HCT116 (cell line): ENCODE measurements around the gene LHPP. TPM values are rescaled to one million over a fixed set of nuclear protein-coding genes. Genes with fewer than 3 reads are reported as not detected.

Experiments used
- ATAC-seq: fragments of 200-7000 bp; cut with Tn5 transposase; 2 replicates; pipeline ENCODE4 v1.9.1; 2020; ENCODE audit warnings: mild to moderate bottlenecking, moderate library complexity
- BruUV-seq: library from RNA; stranded (reverse); fragments of 400-500 nt; replicated peaks from 2 replicates; lab custom pipeline; 2021; lab: Mats Ljungman, UMichigan
- CTCF ChIA-PET: fragments of 300-600 bp; sonication (Branson Sonifier 250); formaldehyde crosslinking; loops from one replicate; lab custom pipeline; 2021; ENCODE audit warnings: antibody characterized with exemption; lab: Charles Lee
- POLR2A ChIA-PET: fragments of 300-600, 350-600 bp; sonication (Branson Sonifier 250); formaldehyde crosslinking; loops from one replicate; lab custom pipeline; 2021; ENCODE audit warnings: antibody characterized with exemption; lab: Charles Lee
- RAD21 ChIA-PET, 2 experiments: fragments of 300-600 bp; sonication (Branson Sonifier 250); formaldehyde crosslinking; loops; one replicate each; lab custom pipeline; 2023; ENCODE audit warnings: low total read pairs in 2 of 2; ENCODE audit not compliant: uncharacterized antibody in 2 of 2, unreplicated experiment in 2 of 2, low non-redundant PET in 1 of 2; lab: Charles Lee
- DNase-seq: peaks from one replicate; pipeline ENCODE4 v3.0.0-alpha.2; 2010; ENCODE audit warnings: low read depth, low spot score
- H2AFZ ChIP-seq: fragments of 200-600 bp; shearing (Covaris generic), sonication (generic); 2 replicates; pipeline ENCODE4 v1.6.1; 2017; ENCODE audit warnings: low read depth, mixed run types, mixed read lengths, antibody characterized with exemption, low read length; ENCODE audit not compliant: poor library complexity, severe bottlenecking
- H3K27ac ChIP-seq: 2 replicates; pipeline ENCODE4 v1.5.1; 2012; ENCODE audit warnings: low read depth, low read length
- H3K27me3 ChIP-seq: fragments of 200-600 bp; sonication (generic); 2 replicates; pipeline ENCODE4 v1.6.1; 2016; ENCODE audit warnings: mixed run types, low read length, mixed read lengths; ENCODE audit not compliant: insufficient read depth
- H3K36me3 ChIP-seq, 2 experiments: fragments of 200-500 bp in 1 of 2; fragments of 200-600 bp in 1 of 2; sonication (Bioruptor generic) in 1 of 2; sonication (generic) in 1 of 2; 2 replicates each; pipeline versions ENCODE4 v1.5.1 to v1.6.1; 2014 to 2016; ENCODE audit warnings: low read length in 2 of 2, inconsistent platforms in 1 of 2, mixed read lengths in 1 of 2, mixed run types in 1 of 2; ENCODE audit not compliant: insufficient read depth in 2 of 2, control insufficient read depth in 1 of 2
- H3K4me1 ChIP-seq, 2 experiments: fragments of 200-600 bp in 1 of 2; sonication (generic) in 1 of 2; 2 replicates each; pipeline versions ENCODE4 v1.5.1 to v1.6.1; 2012 to 2017; ENCODE audit warnings: low read length in 2 of 2, inconsistent platforms in 1 of 2, mild to moderate bottlenecking in 1 of 2, mixed read lengths in 1 of 2, mixed run types in 1 of 2, moderate library complexity in 1 of 2; ENCODE audit not compliant: insufficient read depth in 2 of 2, control insufficient read depth in 1 of 2
- H3K4me2 ChIP-seq: fragments of 200-600 bp; sonication (generic); 2 replicates; pipeline ENCODE4 v1.6.1; 2017; ENCODE audit warnings: mixed run types, low read length, mixed read lengths
- H3K4me3 ChIP-seq, 2 experiments: fragments of 200-600 bp in 1 of 2; sonication (generic) in 1 of 2; replicated peaks in 1 of 2; 2 replicates each; pipeline ENCODE4 v1.5.1; 2011 to 2016; ENCODE audit warnings: low read length in 2 of 2, control low read depth in 1 of 2, low read depth in 1 of 2, mild to moderate bottlenecking in 1 of 2, mixed read lengths in 1 of 2, mixed run types in 1 of 2
- H3K79me2 ChIP-seq: fragments of 200-600 bp; sonication (generic); 2 replicates; pipeline ENCODE4 v1.6.1; 2017; ENCODE audit warnings: mild to moderate bottlenecking, mixed run types, low read length, moderate library complexity, mixed read lengths; ENCODE audit not compliant: insufficient read depth
- H3K9ac ChIP-seq: fragments of 200-600 bp; sonication (generic); 2 replicates; pipeline ENCODE4 v1.6.1; 2016; ENCODE audit warnings: low read length, mixed read lengths
- H3K9me2 ChIP-seq: fragments of 200-600 bp; sonication (generic), shearing (Covaris generic); 2 replicates; pipeline ENCODE4 v1.6.1; 2017; ENCODE audit warnings: mixed run types, mild to moderate bottlenecking, moderate library complexity; ENCODE audit not compliant: insufficient read depth
- H3K9me3 ChIP-seq, 2 experiments: fragments of 200-500 bp in 1 of 2; fragments of 200-600 bp in 1 of 2; sonication (Bioruptor generic) in 1 of 2; sonication (generic) in 1 of 2; 2 replicates each; pipeline ENCODE4 v1.6.1; 2014 to 2017; ENCODE audit warnings: low read length in 2 of 2, mixed read lengths in 2 of 2, inconsistent platforms in 1 of 2, low read depth in 1 of 2, mild to moderate bottlenecking in 1 of 2, mixed run types in 1 of 2, moderate library complexity in 1 of 2; ENCODE audit not compliant: control insufficient read depth in 1 of 2, insufficient read depth in 1 of 2
- H4K20me1 ChIP-seq: fragments of 200-600 bp; sonication (generic), shearing (Covaris generic); 2 replicates; pipeline ENCODE4 v1.6.1; 2017; ENCODE audit warnings: mixed run types, mild to moderate bottlenecking, moderate library complexity; ENCODE audit not compliant: insufficient read depth
- ELF1 ChIP-seq: IDR thresholded peaks from 2 replicates; pipeline ENCODE4 v1.6.1; 2012; ENCODE audit warnings: low read depth, borderline replicate concordance
- FOSL1 ChIP-seq: IDR thresholded peaks from 2 replicates; pipeline ENCODE4 v1.6.1; 2012; ENCODE audit warnings: low read depth
- POLR2AphosphoS5 ChIP-seq: IDR thresholded peaks from 2 replicates; pipeline ENCODE4 v1.6.1; 2011; ENCODE audit warnings: mild to moderate bottlenecking, low read depth, low read length, moderate library complexity
- SP1 ChIP-seq: IDR thresholded peaks from 2 replicates; pipeline ENCODE4 v1.6.1; 2012; ENCODE audit warnings: low read depth
- SRF ChIP-seq: IDR thresholded peaks from 2 replicates; pipeline ENCODE4 v1.6.1; 2012; ENCODE audit warnings: low read depth
- YY1 ChIP-seq: IDR thresholded peaks from 2 replicates; pipeline ENCODE4 v1.6.1; 2011; ENCODE audit warnings: low read length, low read depth, moderate library complexity, mild to moderate bottlenecking; ENCODE audit not compliant: insufficient replicate concordance; ENCODE audit errors: extremely low read depth
- intact Hi-C: fragments of 100-400 bp; cut with micrococcal nuclease; formaldehyde crosslinking; loops from 2 replicates; pipeline ENCODE4 v1.10.0; 2022
- total RNA-seq: library from RNA; stranded (reverse); gene quantifications from one replicate; pipeline ENCODE4 v1.2.1, GENCODE V29; 2021; ENCODE audit not compliant: unreplicated experiment
- TF ChIP-seq, protein P1 (sequence below): IDR thresholded peaks from 2 replicates; pipeline ENCODE4 v1.6.1; 2011; ENCODE audit warnings: mild to moderate bottlenecking, low read length, moderate library complexity; ENCODE audit not compliant: insufficient replicate concordance; ENCODE audit errors: extremely low read depth
- TF ChIP-seq, protein P2 (sequence below), 3 experiments: fragments of 200-600 bp in 1 of 3; sonication (generic) in 1 of 3; IDR thresholded peaks in 2 of 3; conservative IDR thresholded peaks in 1 of 3; 2 replicates each; pipeline ENCODE4 v1.5.1; 2012 to 2017; ENCODE audit warnings: low read depth in 2 of 3, low read length in 2 of 3, antibody characterized with exemption in 1 of 3, borderline replicate concordance in 1 of 3, control low read depth in 1 of 3, mild to moderate bottlenecking in 1 of 3, mixed read lengths in 1 of 3, mixed run types in 1 of 3, moderate library complexity in 1 of 3; ENCODE audit not compliant: insufficient read depth in 1 of 3

Gene LHPP
- total RNA-seq, 1 experiment from 2014 or later = 45.8 TPM

GRCh38 chr10:124542336-124542735 lies 80.7 kb downstream of the LHPP start:
- RAD21 ChIA-PET = no interaction called here
- H3K27me3 ChIP-seq = no peaks in the 10 kb centered on the region
- H3K9me2 ChIP-seq = no peaks in the 10 kb centered on the region
- H3K9me3 ChIP-seq = no peaks in the 10 kb centered on the region
- H4K20me1 ChIP-seq = no peaks in the 10 kb centered on the region
- no peak overlapping the region for H3K27ac ChIP-seq
- no peak for TF ChIP-seq POLR2AphosphoS5
- TF ChIP-seq ELF1 = no peak
- TF ChIP-seq SRF = no peak
- TF ChIP-seq, protein P1, sequence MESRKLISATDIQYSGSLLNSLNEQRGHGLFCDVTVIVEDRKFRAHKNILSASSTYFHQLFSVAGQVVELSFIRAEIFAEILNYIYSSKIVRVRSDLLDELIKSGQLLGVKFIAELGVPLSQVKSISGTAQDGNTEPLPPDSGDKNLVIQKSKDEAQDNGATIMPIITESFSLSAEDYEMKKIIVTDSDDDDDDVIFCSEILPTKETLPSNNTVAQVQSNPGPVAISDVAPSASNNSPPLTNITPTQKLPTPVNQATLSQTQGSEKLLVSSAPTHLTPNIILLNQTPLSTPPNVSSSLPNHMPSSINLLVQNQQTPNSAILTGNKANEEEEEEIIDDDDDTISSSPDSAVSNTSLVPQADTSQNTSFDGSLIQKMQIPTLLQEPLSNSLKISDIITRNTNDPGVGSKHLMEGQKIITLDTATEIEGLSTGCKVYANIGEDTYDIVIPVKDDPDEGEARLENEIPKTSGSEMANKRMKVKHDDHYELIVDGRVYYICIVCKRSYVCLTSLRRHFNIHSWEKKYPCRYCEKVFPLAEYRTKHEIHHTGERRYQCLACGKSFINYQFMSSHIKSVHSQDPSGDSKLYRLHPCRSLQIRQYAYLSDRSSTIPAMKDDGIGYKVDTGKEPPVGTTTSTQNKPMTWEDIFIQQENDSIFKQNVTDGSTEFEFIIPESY = no peak
- no peak for TF ChIP-seq SP1
- TF ChIP-seq YY1 = no peak
- TF ChIP-seq, protein P2, sequence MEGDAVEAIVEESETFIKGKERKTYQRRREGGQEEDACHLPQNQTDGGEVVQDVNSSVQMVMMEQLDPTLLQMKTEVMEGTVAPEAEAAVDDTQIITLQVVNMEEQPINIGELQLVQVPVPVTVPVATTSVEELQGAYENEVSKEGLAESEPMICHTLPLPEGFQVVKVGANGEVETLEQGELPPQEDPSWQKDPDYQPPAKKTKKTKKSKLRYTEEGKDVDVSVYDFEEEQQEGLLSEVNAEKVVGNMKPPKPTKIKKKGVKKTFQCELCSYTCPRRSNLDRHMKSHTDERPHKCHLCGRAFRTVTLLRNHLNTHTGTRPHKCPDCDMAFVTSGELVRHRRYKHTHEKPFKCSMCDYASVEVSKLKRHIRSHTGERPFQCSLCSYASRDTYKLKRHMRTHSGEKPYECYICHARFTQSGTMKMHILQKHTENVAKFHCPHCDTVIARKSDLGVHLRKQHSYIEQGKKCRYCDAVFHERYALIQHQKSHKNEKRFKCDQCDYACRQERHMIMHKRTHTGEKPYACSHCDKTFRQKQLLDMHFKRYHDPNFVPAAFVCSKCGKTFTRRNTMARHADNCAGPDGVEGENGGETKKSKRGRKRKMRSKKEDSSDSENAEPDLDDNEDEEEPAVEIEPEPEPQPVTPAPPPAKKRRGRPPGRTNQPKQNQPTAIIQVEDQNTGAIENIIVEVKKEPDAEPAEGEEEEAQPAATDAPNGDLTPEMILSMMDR (IDR thresholded peaks at IDR 0.05 in 2 of 3, conservative IDR thresholded peaks at IDR 0.05 in 1 of 3; ENCODE audit: borderline replicate concordance in 1 of 3, insufficient read depth in 1 of 3, low read depth in 2 of 3, low read length in 2 of 3) = no peak
- TF ChIP-seq FOSL1 = no peak
- TF ChIP-seq, all 23 proteins: peak for 0
- no peak for ATAC-seq
- intact Hi-C loops = no loop called here
- Histone ChIP-seq H3K9ac (no peak overlapping the region), H3K4me1 (no peaks in the 10 kb centered on the region), H3K4me3 (no peak overlapping the region), H2AFZ (no peak overlapping the region), H3K79me2 (no peaks in the 10 kb centered on the region), H3K4me2 (no peak overlapping the region), H3K36me3 (no peaks in the 10 kb centered on the region)
- no peak for DNase-seq
- CTCF ChIA-PET = interaction anchor here (1.1 kb wide), 1 partner anchor 199 kb away, joined by 3 read pairs; no protein-coding TSS in a partner anchor
- BruUV-seq = no TSS peak
- POLR2A ChIA-PET = no interaction called here
